Airway epithelial cell (primary cell): ENCODE results near the gene LRIT3. TPM values are rescaled to one million over a fixed set of nuclear protein-coding genes. Genes with fewer than 3 reads are reported as not detected.

ENCODE experiments used
- total RNA-seq: library from RNA; depleted of rRNA; stranded (reverse); fragments of >200 nt; gene quantifications from 2 replicates; pipeline ENCODE4 v1.2.3, GENCODE V29; 2015

The LRIT3 gene
- total RNA-seq = 0.07 TPM in 1 of 2 replicates, not detected in the other

GRCh38 chr4:109847896-109848442 lies at the start of gene LRIT3:
TSS of gene LRIT3 (plus strand) at chr4:109848107. CDS start at chr4:109848202, 95 bp downstream.

GRCh38 chr4:109801895-109802319 lies 46.0 kb upstream of the LRIT3 start, which contains the start of gene CFI:
TSS of gene CFI (minus strand) at chr4:109801999. CDS start at chr4:109801971, 28 bp downstream.

GRCh38 chr4:109815151-109816081 lies 32.5 kb upstream of the LRIT3 start, which contains the start of gene GAR1:
TSS of gene GAR1 (plus strand) at chr4:109815762. CDS start at chr4:109816165, 403 bp downstream.

GRCh38 chr4:109827672-109828071 lies 20.2 kb upstream of the LRIT3 start, which contains the start of gene RRH:
TSS of gene RRH (plus strand) at chr4:109827972. CDS start at chr4:109828028, 56 bp downstream.

GRCh38 chr4:109912706-109913595 lies 65.0 kb downstream of the LRIT3 start, which contains the start of gene EGF:
TSS of gene EGF (plus strand) at chr4:109912883. CDS start at chr4:109913336, 453 bp downstream.

Other genes starting within 250 kb of the LRIT3 start
- gene CASP6, start 144.7 kb upstream of the LRIT3 start, total RNA-seq = 33.1 and 37.3 TPM in 2 replicates
- 34.5 and 41.5 TPM in 2 replicates for gene PLA2G12A, start 118.0 kb upstream of the LRIT3 start, total RNA-seq
- gene CFI, start 46.1 kb upstream of the LRIT3 start, total RNA-seq = 0.21 TPM in 1 of 2 replicates, not detected in the other
- 11.2 and 12.5 TPM in 2 replicates for gene GAR1, start 32.3 kb upstream of the LRIT3 start, total RNA-seq
- not detected in 2 replicates for gene RRH, start 20.1 kb upstream of the LRIT3 start, total RNA-seq
- gene EGF, start 64.8 kb downstream of the LRIT3 start, total RNA-seq = 0.14 and 0.28 TPM in 2 replicates